Activated CD8-positive, alpha-beta memory T cell treated with anti-CD3 and anti-CD28 coated beads for 1 hour (primary cell): ENCODE results near the gene TICAM2.

Source experiments
- DNase-seq, 2 donors: peaks; one replicate each; pipeline ENCODE4 v3.0.0-alpha.2; 2020; ENCODE audit warnings: low read depth in 1 of 2; ENCODE audit errors: extremely low read depth in 1 of 2

Gene TICAM2

GRCh38 chr5:115573133-115573532 lies 29.1 kb downstream of the TICAM2 start:
- no peak for DNase-seq

DNA sequence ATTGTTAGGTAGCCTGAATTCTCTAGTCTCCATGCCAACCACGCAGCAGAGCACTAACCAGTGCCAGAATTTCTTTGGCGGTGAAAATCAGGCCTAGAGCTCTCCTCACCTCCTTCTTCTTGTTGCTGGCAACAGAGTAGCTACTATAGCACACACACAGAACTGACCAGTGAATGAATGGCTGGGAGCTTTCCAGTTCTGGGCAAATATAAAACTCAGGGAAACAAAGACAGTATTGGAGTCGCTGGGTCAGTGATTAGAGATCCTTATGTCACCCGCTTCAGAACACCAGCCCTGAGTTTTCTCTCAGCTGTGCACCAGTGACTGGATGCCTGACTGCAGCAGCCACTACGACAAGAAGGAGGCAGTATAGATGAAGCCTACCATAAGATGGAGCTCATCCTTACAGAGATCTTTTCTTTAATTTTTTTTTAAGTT lies 30.8 kb downstream of the TICAM2 start:
- DNase-seq: no peak

DNA sequence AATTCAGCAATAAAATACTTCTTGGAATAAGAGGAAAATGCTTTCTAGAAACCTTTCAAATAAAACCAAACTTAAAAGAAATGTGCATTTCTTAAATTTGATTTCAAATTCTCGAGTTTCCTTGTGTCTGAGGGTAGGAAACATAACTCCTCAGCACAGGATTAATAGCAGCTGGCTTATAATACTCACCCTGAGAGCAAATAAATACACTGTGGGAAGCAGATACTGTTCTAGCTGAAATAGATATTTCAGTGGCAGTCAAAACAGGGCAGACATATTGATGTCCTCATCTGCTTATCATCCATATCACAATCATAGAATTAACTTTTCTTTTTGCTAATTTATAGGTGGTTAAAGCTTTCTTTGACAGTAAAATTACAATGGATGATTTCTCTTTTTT lies 33.6 kb downstream of the TICAM2 start:
- no peak for DNase-seq

- no peak for DNase-seq
These were observed 37.0 kb downstream of the TICAM2 start for GRCh38 chr5:115565233-115565632.

DNA sequence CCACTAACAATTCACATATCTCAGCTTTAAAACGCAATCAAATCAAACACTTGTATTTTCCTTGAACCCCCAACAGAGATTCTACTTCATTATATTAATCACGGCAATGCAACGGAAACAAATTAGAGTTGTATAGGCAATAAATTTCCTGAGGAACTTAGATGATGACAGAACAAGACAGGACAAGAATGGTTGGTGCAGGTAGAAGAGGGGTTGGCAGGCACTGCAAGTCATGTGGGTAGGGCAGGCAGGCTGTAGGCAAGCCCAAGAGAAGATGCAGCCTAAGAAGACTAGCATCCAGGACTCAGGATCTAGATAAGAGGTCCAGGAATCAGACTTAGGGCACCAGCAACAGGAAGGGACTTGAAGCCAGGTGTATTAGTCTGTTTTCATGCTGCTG lies 41.1 kb downstream of the TICAM2 start:
- DNase-seq: no peak

- DNase-seq: no peak
These were observed 42.8 kb downstream of the TICAM2 start for GRCh38 chr5:115559524-115559923.

- no peak for DNase-seq
These were observed 43.8 kb downstream of the TICAM2 start for GRCh38 chr5:115558388-115558956.

GRCh38 chr5:115557667-115558387 lies 44.5 kb downstream of the TICAM2 start:
- DNase-seq: no peak

DNA sequence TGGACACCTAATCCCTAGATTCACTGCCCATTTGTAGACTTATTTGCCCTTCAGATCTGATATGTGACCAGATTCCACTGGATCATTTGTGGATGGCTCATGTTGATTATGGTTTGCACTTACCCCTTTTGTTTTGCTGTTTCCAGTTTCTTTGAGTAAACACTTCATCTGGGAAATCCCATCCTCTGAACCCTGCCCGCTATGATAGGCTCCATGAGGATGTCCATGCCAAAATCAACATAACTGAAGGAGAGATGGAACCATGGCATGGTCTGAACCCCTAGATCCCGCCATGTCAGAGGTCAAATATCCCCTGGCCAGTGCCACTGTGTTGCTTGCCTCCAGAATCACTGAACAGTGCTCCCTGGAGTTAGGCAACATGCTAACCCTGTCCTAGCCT lies 46.0 kb downstream of the TICAM2 start:
- no peak for DNase-seq

- no peak for DNase-seq
These were observed 47.1 kb downstream of the TICAM2 start for GRCh38 chr5:115555084-115555633.

- DNase-seq: no peak
These were observed 49.2 kb downstream of the TICAM2 start for GRCh38 chr5:115553082-115553481.

- no peak for DNase-seq
These were observed 50.9 kb downstream of the TICAM2 start for GRCh38 chr5:115551415-115551814.

DNA sequence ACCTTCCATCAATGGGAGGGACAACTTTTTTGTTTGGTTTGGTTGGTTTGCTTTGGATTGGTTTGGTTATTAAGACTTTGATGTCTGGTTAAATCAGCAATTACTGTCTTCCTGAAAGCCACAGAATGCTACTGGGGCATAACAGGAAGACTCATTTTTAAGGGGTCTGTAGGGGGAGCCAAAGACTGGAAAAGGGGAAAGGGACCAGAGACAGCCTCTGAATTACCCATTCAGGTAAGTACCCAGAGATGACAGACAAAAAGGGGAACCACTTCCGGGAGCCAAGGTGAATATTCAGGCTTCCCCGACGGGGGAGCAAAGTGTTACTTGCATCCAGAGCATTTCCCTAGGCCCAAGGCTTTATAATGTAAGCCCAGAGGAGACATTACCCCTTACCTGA lies 53.1 kb downstream of the TICAM2 start:
- no peak for DNase-seq

- no peak for DNase-seq
These were observed 53.6 kb downstream of the TICAM2 start for GRCh38 chr5:115548683-115549082.

GRCh38 chr5:115545351-115545882 lies 56.9 kb downstream of the TICAM2 start:
- no peak for DNase-seq

- DNase-seq: peak; percentile 86 to 99
These were observed 57.6 kb downstream of the TICAM2 start, which contains the start of gene FEM1C for GRCh38 chr5:115544436-115545350. Gene FEM1C, minus strand, starts transcription at chr5:115544775. Its CDS starts 1,282 bp downstream, at chr5:115543493.

DNA sequence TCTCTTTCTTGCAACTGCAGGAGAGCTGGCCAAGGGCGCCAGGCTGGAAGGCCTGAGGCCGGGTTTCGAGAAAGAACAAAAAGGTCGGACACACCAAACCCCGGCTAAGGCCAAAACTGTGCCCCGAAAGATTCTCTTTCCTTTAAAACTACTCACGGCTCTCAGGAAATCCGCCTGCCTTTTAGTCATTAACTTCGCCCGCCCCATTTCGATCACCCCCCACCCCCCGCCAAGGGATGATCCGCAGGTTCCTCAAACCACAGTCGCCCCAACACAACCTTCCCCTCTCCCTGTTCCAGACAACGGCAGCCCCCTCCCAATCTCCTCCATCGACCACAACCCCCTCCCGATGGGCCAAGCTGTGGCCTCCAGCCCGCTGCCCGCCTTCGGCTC lies 58.2 kb downstream of the TICAM2 start:
- DNase-seq: peak; percentile 1 to 8

DNA sequence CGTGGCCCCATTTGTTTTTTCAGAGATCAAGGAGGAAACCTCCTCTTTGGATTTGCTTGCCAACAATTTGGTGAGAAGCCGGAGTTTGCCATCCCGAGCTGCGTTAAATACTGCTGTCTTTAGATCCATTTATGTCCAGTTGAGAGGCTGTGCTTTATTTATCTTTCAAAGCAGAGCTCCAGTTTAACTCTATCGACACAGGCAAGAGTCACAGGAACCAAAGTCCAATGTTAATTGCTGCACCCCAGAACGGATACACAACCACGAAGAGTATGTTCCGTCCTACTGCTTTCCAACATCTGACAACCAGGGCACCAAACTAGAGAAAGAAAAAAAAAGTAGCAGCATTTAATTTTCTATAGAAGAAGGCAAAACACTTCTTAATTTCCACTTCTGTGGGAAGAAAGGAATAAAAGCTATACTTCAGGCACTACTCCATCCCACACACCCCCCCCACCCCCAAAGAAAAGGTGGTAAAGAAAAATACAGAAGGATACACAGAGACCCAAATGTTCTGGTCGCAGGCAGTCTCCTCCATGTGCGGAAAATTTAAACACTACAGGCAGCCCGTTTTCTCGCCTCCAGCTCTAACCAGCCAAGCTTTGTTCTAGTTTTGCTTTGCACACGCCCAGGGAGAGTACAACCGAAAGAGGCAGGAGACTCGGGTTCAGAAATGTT lies 58.8 kb downstream of the TICAM2 start:
- no peak for DNase-seq

DNA sequence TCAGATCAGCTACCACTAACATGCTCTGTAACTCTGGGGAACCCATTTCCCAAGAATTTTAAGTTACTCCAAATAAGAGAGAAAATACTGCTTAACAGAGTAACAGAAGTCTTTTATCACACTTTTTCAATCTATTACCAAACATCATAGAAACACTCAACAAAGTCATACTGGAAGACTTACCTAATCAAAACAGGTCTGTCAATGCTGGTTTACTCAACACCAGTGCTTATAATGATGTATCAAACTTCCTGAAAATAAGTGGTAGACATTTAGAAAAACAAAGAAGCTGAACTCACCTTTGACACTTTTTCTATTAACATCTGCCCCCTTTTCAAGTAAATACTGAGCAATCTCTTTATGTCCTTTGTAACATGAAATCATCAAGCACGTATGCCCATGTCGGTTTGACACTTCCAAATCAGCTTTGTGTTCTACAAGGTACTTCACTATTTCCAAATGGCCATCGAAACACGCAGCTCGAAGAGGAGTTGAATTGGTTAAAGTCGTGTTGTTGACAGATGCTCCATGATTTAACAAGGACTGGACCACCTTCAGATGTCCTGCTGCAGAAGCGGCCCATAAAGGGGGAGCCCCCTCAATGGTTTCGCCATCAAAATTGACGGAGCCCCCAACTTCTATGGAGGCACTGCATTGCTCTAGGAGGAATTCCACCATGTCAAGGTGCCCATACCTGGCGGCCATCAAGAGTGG lies 59.5 kb downstream of the TICAM2 start:
- no peak for DNase-seq

DNA sequence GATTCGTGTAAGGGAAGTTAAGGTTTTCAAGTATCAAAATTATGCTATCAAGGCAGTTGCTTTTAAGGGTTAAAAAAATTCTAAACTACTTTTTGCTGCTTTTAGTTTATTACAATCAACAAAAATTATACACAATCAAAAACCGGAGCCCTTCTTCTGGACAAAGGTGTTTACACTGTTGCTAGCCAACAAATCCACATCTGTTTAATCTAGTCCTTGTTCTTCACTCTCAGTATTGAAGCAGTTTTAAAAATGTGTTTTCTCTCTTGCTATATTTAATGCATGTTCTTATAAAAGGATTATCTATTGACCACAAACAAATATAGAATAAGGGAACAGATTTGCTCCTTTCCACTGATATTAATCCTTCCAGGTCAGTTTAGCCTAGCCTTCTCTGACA lies 60.2 kb downstream of the TICAM2 start:
- DNase-seq: no peak
